Left renal pelvis (tissue), 4 donors: ENCODE results near the gene IMPG2. TPM values are rescaled to one million over a fixed set of nuclear protein-coding genes. Genes with fewer than 3 reads are reported as not detected.

Experiments used
- DNase-seq, 4 donors: peaks; one replicate each; pipeline ENCODE4 v3.0.0-alpha.2; 2013; ENCODE audit warnings: low read depth in 4 of 4, low spot score in 3 of 4
- polyA plus RNA-seq, 4 donors: library from polyadenylated mRNA; unstranded; fragments of 120-200 nt; gene quantifications; one replicate each; pipeline ENCODE4 v1.2.1, GENCODE V29; 2013; ENCODE audit not compliant: insufficient read length in 4 of 4

The IMPG2 gene
- polyA plus RNA-seq, 4 donors: 0.30 to 0.70 (median 0.54) TPM

GRCh38 chr3:101278727-101279126 is 41.6 kb downstream of the IMPG2 start:
- DNase-seq: no peak

GRCh38 chr3:101273608-101274007 is 46.8 kb downstream of the IMPG2 start:
- no peak for DNase-seq

DNA sequence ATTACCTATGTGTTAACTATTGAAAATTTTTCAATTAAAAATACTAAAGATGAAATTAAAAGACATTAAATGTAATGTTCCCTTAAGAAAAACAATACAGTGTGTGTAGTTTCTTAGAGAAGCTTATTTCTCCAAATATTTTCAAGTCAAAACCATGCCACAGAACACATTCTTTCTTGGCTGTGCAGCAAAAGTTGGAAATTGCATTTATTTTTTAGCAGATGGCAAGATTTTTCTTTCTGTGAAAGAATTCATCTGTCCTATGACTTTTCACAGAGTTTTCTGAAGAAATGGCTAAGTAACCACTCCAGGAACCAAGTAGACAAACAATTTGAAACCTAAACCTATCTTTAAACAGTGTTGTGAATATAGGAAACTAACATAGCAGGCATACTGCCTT is 47.2 kb downstream of the IMPG2 start:
- DNase-seq: no peak

DNA sequence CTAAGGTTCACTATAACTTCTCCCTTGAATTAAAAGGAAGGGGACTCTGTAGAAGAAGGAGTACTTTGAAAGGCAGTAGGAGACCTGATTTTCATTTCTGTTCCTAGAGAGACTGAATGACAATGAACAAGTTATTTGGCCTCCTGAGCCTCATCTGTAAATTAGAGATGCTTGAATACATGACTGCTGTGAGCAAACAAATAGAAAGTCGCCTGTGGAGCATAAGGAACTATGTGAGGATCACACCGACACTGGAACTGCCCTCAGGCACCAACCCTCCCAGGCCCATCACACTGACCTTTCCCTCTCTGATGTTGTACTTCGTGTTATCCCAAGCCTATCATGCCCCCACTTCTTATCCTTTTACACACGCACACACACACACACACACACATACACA is 48.6 kb downstream of the IMPG2 start:
- DNase-seq: no peak

GRCh38 chr3:101270149-101270548 is 50.2 kb downstream of the IMPG2 start:
- no peak for DNase-seq

- DNase-seq: no peak
Observed at GRCh38 chr3:101268971-101269671, 51.3 kb downstream of the IMPG2 start.

DNA sequence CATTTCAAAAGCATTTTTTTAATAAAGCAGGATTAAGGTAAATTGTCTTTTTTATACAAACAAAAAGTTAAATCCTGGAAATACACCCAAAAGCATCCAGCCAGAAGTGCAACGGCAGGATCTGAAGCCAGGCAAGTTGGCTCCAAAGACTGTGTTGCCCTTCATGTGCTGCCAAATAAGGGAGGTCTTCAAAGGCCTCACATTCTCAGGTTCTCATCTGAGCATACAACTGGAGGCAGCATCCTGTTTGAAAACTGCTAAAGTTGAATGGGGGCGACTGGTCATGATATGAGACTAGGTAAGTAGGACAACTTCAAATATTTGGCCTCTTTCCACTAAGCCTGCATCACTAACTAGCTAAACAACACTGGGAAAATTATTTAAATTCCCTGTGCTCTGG is 52.2 kb downstream of the IMPG2 start:
- no peak for DNase-seq

DNA sequence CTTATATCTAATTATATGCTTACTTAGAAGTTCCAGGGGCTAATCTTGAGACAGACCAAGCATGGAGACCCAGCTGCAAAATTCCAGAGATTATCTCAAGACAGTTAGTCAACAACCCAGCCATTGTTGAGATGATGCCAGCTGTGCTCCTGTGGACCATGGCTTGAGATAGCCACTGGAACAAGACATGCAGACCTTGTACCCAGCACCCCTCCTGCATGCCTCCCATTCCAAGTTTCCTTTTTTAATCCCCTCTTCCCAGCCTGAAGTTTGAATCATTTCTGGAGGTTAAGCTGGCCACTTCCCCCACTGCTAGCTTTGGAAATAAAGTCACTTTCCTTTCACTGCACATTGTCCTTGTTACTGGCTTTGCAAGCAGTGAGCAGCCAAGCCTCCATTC is 53.8 kb downstream of the IMPG2 start:
- DNase-seq: no peak

GRCh38 chr3:101266071-101266470 is 54.3 kb downstream of the IMPG2 start:
- DNase-seq: no peak

DNA sequence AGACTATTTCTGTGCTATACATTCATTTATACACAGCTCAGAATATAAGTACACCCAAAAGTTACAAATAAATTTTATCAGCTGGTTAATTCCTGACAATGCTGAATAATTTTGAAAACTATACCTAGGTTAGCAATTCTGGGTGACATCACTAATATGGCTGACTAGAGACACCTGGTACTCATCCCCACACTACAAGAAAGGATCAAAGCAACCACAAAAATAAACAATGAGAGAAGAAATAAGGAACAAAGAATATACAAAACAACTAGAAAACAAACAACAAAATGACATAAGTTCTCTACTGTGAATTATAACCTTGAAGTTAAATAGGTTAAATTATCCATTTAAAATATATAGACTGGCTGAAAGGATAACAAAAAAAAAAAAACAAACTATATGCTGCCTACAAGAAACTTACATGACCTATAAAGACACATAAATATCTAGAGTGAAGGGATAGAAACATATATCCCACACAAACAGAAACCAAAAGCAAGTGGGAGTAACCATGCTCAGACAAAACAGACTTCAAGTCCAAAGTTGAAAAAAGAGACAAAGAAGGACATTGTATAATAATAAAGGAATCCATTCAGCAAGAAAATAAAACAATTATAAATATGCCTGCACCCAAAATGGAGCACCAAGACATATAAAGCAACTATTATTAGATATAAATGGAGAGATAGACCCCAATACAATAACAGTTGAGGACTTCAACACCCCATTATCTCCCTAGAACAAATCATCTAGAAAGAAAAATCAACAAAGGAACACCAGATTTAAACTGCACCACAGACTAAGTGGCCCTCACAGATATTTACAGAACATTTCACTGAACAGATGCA is 57.8 kb downstream of the IMPG2 start:
- no peak for DNase-seq

- no peak for DNase-seq
Observed at GRCh38 chr3:101261506-101261905, 58.9 kb downstream of the IMPG2 start.

DNA sequence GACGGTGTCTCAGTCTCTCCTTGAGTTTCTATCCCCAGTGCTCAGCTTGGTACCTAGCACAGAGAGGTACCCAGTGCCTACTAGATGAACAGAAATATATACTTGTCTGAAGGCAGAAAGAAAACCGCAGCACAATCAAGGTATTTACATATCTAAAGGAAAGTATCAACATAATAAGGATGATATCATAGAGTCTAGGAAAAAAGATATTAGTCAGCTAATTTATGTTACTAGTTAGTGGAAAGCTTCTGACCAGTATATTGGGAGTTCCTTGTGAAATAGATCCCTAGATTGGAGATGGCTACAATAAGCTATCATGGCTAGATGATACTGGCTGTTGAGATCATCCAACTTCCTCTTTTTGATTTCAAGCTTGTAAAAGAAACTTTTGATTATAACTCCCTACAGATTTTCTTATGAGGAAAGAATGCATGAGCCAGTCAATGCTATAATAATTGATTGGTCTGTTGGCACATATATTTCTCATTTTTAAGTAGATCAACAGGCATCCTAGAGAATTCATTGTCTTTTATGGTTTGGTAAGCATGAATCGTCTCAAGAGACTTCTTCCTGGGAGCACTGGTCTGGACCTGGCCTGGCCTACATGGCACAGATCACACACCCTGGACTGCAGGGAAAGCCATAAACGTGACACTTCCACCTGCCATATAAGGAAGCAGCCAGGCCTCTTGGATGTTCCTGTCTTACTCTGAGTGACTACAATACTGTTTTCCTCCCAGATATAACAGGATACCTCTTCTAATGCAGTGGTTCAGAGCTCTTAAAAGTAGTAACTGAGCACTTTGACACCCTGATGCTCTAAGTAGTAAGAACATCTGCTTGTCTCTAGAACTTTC is 60.7 kb downstream of the IMPG2 start:
- no peak for DNase-seq

GRCh38 chr3:101256511-101256910 is 63.9 kb downstream of the IMPG2 start:
- DNase-seq: peak; percentile 16 to 27 (median 24)

DNA sequence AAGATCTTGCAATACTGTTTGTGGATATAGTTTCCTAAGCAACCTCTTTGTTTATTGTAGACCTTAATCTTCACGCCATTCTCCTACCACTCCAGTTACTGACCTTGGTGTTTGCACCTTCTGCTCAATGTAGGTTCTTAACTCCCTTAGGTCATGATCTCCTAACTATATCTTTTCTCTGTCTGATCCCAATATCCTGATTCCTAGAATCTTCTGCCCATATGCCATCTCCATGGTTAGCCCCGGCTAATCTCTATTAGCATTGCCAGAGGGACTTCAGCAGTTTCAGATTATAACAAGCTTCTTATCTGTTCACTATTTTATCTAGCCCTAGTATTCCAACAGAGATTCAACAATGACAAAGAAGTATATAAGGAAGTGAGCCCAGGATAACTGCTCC is 64.9 kb downstream of the IMPG2 start:
- no peak for DNase-seq

DNA sequence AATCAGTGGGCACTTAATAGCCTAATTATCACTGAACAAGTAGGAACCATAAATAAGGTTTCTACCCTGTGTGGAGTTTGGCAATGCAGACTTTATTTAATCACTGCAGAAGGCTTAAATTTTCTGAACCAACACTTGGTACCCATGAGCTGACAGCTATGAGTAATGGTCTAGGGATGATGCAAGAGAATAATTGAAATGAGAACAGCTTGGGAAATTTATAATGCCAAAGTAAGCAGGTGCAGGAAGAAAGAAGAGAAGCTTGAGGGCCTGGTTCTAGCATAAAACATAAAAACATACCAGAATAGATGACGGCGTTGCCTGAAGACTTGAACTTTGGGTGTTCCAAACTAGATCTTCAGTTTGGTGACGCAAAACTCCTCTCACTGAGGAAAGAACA is 67.0 kb downstream of the IMPG2 start:
- DNase-seq: no peak

- no peak for DNase-seq
Observed at GRCh38 chr3:101252945-101253344, 67.4 kb downstream of the IMPG2 start.

DNA sequence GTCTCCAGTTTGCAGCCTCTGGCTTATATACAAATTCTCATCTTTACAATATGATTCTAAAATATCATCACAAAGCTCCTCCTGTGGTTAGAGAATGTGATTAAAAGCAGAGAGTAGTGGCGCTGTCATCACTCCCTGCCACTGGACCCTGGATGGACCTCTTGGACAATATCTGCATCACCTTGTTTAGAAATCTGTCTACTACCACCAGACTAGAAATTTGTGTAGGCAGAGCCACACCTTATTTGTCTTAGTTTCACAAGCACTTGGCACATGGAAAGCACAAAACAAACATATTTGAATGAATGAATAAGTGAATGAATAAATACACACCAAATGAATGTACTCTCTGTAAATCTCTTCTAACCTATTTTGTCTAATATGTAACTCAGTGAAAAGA is 68.1 kb downstream of the IMPG2 start:
- DNase-seq: no peak

DNA sequence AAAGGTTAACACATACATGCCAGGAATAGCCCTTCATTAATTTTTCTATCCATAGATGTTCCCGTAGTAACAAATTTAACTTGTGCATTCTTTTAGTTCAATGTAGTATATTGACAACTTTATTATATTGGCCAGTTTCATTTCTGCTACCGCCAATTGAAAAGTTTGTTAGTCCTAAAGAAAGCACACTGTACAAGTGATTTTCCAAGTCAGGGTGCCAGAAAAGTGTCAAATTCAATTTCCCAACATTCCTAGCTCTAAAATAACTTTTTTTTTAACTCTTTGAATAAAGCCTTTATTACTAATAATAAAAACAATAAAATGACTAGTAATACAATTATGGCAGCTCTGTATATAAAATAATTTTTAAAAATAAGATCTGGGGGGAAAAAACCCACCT is 68.9 kb downstream of the IMPG2 start:
- no peak for DNase-seq

GRCh38 chr3:101249522-101249921 is 70.9 kb downstream of the IMPG2 start:
- DNase-seq: no peak

DNA sequence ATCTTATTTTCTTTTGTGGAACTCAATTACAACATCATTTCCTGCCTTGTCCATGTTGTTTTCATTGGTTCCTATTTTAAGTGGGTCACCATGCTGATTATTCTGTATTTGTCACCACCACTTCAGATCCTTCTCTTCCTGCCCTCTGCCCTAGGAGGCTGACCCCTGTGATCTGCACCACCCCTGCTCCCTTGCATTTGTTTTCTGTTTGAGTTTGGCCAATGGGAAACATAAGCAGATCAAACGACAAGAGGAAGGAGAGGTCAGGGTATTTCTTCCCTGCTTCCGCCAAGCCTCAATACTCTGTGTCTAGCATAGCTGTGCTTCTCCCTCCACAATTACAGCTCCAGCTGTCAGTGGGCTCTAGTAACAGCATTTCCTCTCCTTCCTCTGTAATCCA is 71.6 kb downstream of the IMPG2 start:
- DNase-seq: no peak

GRCh38 chr3:101244212-101244575 is 76.2 kb downstream of the IMPG2 start:
- no peak for DNase-seq
